Measurements from ENCODE around the gene SHROOM3. TPM values are rescaled to one million over a fixed set of nuclear protein-coding genes. Genes with fewer than 3 reads are reported as not detected.

The SHROOM3 gene
- polyA plus RNA-seq, 1 experiment = 9.5 TPM

DNA sequence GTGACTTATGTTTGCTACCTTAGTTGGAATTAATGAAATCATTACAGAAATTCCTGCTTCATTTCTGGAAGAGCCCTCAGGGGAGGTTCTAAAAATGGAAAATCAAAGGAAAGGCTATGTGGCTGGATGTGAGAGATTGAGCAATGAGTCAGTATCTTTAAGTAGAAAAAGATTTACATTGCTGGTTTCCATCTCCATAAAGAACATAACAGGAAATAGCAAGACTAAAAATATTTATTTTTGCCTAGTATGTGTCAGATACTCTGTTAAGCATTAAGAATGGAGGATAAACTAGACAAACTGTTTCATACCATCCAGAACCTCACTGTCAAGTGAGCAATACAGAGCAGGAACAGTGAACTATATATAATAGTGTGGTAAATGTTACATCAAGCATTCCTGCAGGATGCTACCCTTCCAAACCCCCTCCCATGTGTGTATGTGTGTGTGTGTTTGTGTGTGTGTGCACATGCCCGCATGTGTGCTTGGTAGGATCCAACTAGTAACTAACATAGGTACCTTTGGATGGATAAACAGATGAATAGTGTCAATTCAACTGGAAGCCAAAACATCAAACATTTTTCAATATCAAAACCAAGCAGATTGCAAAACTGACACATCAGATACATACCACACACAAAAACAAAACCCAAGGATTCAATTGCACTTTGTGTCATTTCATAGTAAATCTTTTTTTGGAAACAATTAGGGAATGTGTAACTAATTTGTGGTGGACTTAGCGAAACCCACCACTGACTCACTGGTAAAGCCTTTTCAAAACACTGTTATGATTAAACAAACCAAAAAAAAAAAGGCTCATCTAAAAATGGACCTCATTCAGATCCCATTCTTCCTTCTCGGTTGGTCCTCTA, 223.4 kb downstream of the SHROOM3 start:
- peak; percentile 44 for DNase-seq (ENCODE audit: low read depth, low spot score)
- Histone ChIP-seq H3K27me3 (ENCODE audit: control insufficient read depth, insufficient read depth, low read length) (no peaks in the 10 kb centered on the region), H3K4me3 (ENCODE audit: low read depth, low read length) (no peak overlapping the region), H3K9me3 (ENCODE audit: control insufficient read depth, insufficient read depth, low read length) (no peaks in the 10 kb centered on the region), H3K27ac (ENCODE audit: low read depth, low read length) (peak overlapping the region; percentile 89)
- ChIA-PET CTCF (interaction anchor here (0.7 kb wide), 1 partner anchor 154 kb away, joined by 3 read pairs; no protein-coding TSS in a partner anchor), POLR2A (interaction anchor here (0.6 kb wide), 1 partner anchor 114 kb away, joined by 4 read pairs; no protein-coding TSS in a partner anchor)
- TF ChIP-seq, protein P1, sequence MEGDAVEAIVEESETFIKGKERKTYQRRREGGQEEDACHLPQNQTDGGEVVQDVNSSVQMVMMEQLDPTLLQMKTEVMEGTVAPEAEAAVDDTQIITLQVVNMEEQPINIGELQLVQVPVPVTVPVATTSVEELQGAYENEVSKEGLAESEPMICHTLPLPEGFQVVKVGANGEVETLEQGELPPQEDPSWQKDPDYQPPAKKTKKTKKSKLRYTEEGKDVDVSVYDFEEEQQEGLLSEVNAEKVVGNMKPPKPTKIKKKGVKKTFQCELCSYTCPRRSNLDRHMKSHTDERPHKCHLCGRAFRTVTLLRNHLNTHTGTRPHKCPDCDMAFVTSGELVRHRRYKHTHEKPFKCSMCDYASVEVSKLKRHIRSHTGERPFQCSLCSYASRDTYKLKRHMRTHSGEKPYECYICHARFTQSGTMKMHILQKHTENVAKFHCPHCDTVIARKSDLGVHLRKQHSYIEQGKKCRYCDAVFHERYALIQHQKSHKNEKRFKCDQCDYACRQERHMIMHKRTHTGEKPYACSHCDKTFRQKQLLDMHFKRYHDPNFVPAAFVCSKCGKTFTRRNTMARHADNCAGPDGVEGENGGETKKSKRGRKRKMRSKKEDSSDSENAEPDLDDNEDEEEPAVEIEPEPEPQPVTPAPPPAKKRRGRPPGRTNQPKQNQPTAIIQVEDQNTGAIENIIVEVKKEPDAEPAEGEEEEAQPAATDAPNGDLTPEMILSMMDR (IDR thresholded peaks at IDR 0.05; ENCODE audit: low read depth, low read length) = no peak

GRCh38 chr4:76659103-76659490, 224.1 kb downstream of the SHROOM3 start:
- peak; percentile 23 for DNase-seq (ENCODE audit: low read depth, low spot score)
- no peaks in the 10 kb centered on the region for H3K9me3 ChIP-seq (ENCODE audit: control insufficient read depth, insufficient read depth, low read length)
- ChIA-PET CTCF (no interaction called here), POLR2A (interaction anchor here (0.6 kb wide), 1 partner anchor 115 kb away, joined by 4 read pairs; no protein-coding TSS in a partner anchor)
- H3K4me3 ChIP-seq (ENCODE audit: low read depth, low read length) = no peak overlapping the region
- peak overlapping the region; percentile 89 for H3K27ac ChIP-seq (ENCODE audit: low read depth, low read length)
- no peaks in the 10 kb centered on the region for H3K27me3 ChIP-seq (ENCODE audit: control insufficient read depth, insufficient read depth, low read length)
- TF ChIP-seq, protein P1 (IDR thresholded peaks at IDR 0.05; ENCODE audit: low read depth, low read length) = no peak

- Histone ChIP-seq H3K9me3 (ENCODE audit: control insufficient read depth, insufficient read depth, low read length) (no peaks in the 10 kb centered on the region; the same call in 1 of the 2 replicates), H3K27me3 (ENCODE audit: control insufficient read depth, insufficient read depth, low read length) (no peaks in the 10 kb centered on the region), H3K27ac (ENCODE audit: low read depth, low read length) (no peak overlapping the region), H3K4me3 (ENCODE audit: low read depth, low read length) (no peak overlapping the region)
- TF ChIP-seq, protein P1 (IDR thresholded peaks at IDR 0.05; ENCODE audit: low read depth, low read length) = no peak
- CTCF ChIA-PET = no interaction called here
- POLR2A ChIA-PET = no interaction called here
- no peak for DNase-seq (ENCODE audit: low read depth, low spot score)
These were observed 228.8 kb downstream of the SHROOM3 start for GRCh38 chr4:76663824-76664223.

GRCh38 chr4:76665153-76665552, 230.1 kb downstream of the SHROOM3 start:
- H3K9me3 ChIP-seq (ENCODE audit: control insufficient read depth, insufficient read depth, low read length) = no peaks in the 10 kb centered on the region; the same call in 1 of the 2 replicates
- no peak for DNase-seq (ENCODE audit: low read depth, low spot score)
- H3K27ac ChIP-seq (ENCODE audit: low read depth, low read length) = no peak overlapping the region
- POLR2A ChIA-PET = no interaction called here
- no peaks in the 10 kb centered on the region for H3K27me3 ChIP-seq (ENCODE audit: control insufficient read depth, insufficient read depth, low read length)
- CTCF ChIA-PET = interaction anchor here (1.1 kb wide), 1 partner anchor 154 kb away, joined by 4 read pairs; no protein-coding TSS in a partner anchor
- TF ChIP-seq, protein P1 (IDR thresholded peaks at IDR 0.05; ENCODE audit: low read depth, low read length) = no peak
- no peak overlapping the region for H3K4me3 ChIP-seq (ENCODE audit: low read depth, low read length)

DNA sequence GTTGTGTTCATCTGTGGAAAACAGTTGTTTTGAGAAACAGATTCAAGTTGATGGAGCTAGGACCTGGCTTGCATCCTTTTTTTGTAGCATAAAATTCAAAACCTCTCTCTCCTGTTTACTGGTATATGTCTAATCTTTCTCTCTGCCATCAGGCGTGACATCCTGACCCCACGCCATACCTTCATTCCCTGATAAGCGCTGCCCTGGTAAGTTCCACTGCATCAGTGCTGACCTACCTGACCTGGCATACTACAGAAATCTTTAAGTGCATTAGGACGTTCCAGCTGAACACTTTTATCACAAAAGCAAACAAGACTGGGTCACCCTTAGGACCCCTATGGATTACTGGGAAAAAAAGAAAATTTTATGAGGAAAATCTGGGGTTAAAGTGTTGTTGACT, 230.7 kb downstream of the SHROOM3 start:
- no peak for DNase-seq (ENCODE audit: low read depth, low spot score)
- CTCF ChIA-PET = interaction anchor here (1.1 kb wide), 1 partner anchor 154 kb away, joined by 4 read pairs; no protein-coding TSS in a partner anchor
- Histone ChIP-seq H3K27ac (ENCODE audit: low read depth, low read length) (no peak overlapping the region), H3K27me3 (ENCODE audit: control insufficient read depth, insufficient read depth, low read length) (no peaks in the 10 kb centered on the region), H3K9me3 (ENCODE audit: control insufficient read depth, insufficient read depth, low read length) (no peaks in the 10 kb centered on the region; the same call in 1 of the 2 replicates), H3K4me3 (ENCODE audit: low read depth, low read length) (no peak overlapping the region)
- POLR2A ChIA-PET = no interaction called here
- TF ChIP-seq, protein P1 (IDR thresholded peaks at IDR 0.05; ENCODE audit: low read depth, low read length) = no peak
